OCI-LY1 (cell line): Measurements from ENCODE around the gene TNFRSF6B.

Experiments used
- H2AFZ ChIP-seq: fragments of 200-600 bp; sonication (generic), shearing (Covaris generic); 2 replicates; pipeline ENCODE4 v1.6.0; 2014; ENCODE audit warnings: antibody characterized with exemption, mild to moderate bottlenecking, low read length
- H3F3A ChIP-seq: fragments of 200-600 bp; sonication (generic), shearing (Covaris generic); 2 replicates; pipeline ENCODE4 v1.6.0; 2014; ENCODE audit warnings: mild to moderate bottlenecking, antibody characterized with exemption, low read length, moderate library complexity; ENCODE audit not compliant: insufficient read depth
- H3K27ac ChIP-seq: fragments of 200-600 bp; sonication (generic); 2 replicates; pipeline ENCODE4 v1.5.1; 2014; ENCODE audit warnings: low read length, mixed run types, mild to moderate bottlenecking, low read depth; ENCODE audit not compliant: poor library complexity, severe bottlenecking
- H3K27me3 ChIP-seq: fragments of 200-600 bp; sonication (generic); 2 replicates; pipeline ENCODE4 v1.6.0; 2014; ENCODE audit warnings: antibody characterized with exemption, mild to moderate bottlenecking, low read length, moderate library complexity; ENCODE audit not compliant: insufficient read depth
- H3K36me3 ChIP-seq: fragments of 200-600 bp; sonication (generic); 2 replicates; pipeline ENCODE4 v1.6.1; 2014; ENCODE audit warnings: mild to moderate bottlenecking, antibody characterized with exemption, low read length, moderate library complexity, mixed read lengths; ENCODE audit not compliant: insufficient read depth
- H3K4me1 ChIP-seq: fragments of 200-600 bp; sonication (generic); 2 replicates; pipeline ENCODE4 v1.5.1; 2014; ENCODE audit warnings: mild to moderate bottlenecking, low read length, moderate library complexity; ENCODE audit not compliant: insufficient read depth, severe bottlenecking
- H3K4me2 ChIP-seq: fragments of 200-600 bp; sonication (generic), shearing (Covaris generic); 2 replicates; pipeline ENCODE4 v1.6.1; 2014; ENCODE audit warnings: low read length
- H3K4me3 ChIP-seq: fragments of 200-600 bp; sonication (generic); 2 replicates; pipeline ENCODE4 v1.5.1; 2014; ENCODE audit warnings: low read length, low read depth, mild to moderate bottlenecking, mixed read lengths; ENCODE audit not compliant: poor library complexity, severe bottlenecking
- H3K79me2 ChIP-seq: fragments of 200-600 bp; shearing (Covaris generic); 2 replicates; pipeline ENCODE4 v1.6.1; 2016; ENCODE audit warnings: mixed run types, low read length, mixed read lengths; ENCODE audit not compliant: insufficient read depth
- H3K9ac ChIP-seq: fragments of 200-600 bp; sonication (generic), shearing (Covaris generic); 2 replicates; pipeline ENCODE4 v1.6.1; 2014; ENCODE audit warnings: mild to moderate bottlenecking, low read length, mixed read lengths
- H3K9me2 ChIP-seq: fragments of 200-600 bp; sonication (generic), shearing (Covaris generic); 2 replicates; pipeline ENCODE4 v1.6.1; 2014; ENCODE audit warnings: low read depth, mild to moderate bottlenecking, low read length, mixed read lengths
- H3K9me3 ChIP-seq: fragments of 200-600 bp; shearing (Covaris generic); 2 replicates; pipeline ENCODE4 v1.6.1; 2014; ENCODE audit warnings: low read length, mixed read lengths
- H4K20me1 ChIP-seq: fragments of 200-600 bp; sonication (generic), shearing (Covaris generic); 2 replicates; pipeline ENCODE4 v1.6.0; 2016; ENCODE audit warnings: mild to moderate bottlenecking, low read length; ENCODE audit not compliant: insufficient read depth
- CTCF ChIP-seq: fragments of 200-600 bp; sonication (generic), shearing (Covaris generic); IDR thresholded peaks from 2 replicates; pipeline ENCODE4 v1.5.1; 2017; ENCODE audit warnings: mild to moderate bottlenecking, antibody characterized with exemption, low read length, moderate library complexity, mixed read lengths
- EZH2 ChIP-seq: fragments of 200-600 bp; sonication (generic), shearing (Covaris generic); IDR thresholded peaks from 2 replicates; pipeline ENCODE4 v1.8.0; 2017; ENCODE audit warnings: borderline replicate concordance, mixed run types, mild to moderate bottlenecking, antibody characterized with exemption, low read length, moderate library complexity, mixed read lengths

The TNFRSF6B gene

GRCh38 chr20:63661959-63662812 is 34.3 kb upstream of the TNFRSF6B start:
- Histone ChIP-seq H3K4me3 (no peak overlapping the region), H3K27ac (no peak overlapping the region), H2AFZ (no peak overlapping the region), H3K4me1 (peaks cover 19% of the 10 kb centered on the region), H3K79me2 (no peaks in the 10 kb centered on the region), H4K20me1 (no peaks in the 10 kb centered on the region), H3K27me3 (no peaks in the 10 kb centered on the region), H3K4me2 (no peak overlapping the region), H3K36me3 (peaks cover 45% of the 10 kb centered on the region), H3K9ac (no peak overlapping the region), H3F3A (no peaks in the 10 kb centered on the region), H3K9me2 (no peaks in the 10 kb centered on the region), H3K9me3 (no peaks in the 10 kb centered on the region)
- no peak for TF ChIP-seq EZH2
- TF ChIP-seq CTCF, result no peak

GRCh38 chr20:63662813-63663189 is 33.7 kb upstream of the TNFRSF6B start:
- Histone ChIP-seq H3K36me3 (peaks cover 51% of the 10 kb centered on the region), H3K9me3 (no peaks in the 10 kb centered on the region), H3K79me2 (no peaks in the 10 kb centered on the region), H3K4me2 (no peak overlapping the region), H3K9ac (no peak overlapping the region), H3K4me1 (peaks cover 13% of the 10 kb centered on the region), H4K20me1 (no peaks in the 10 kb centered on the region), H3K27ac (no peak overlapping the region), H3F3A (no peaks in the 10 kb centered on the region), H2AFZ (no peak overlapping the region), H3K4me3 (no peak overlapping the region), H3K9me2 (no peaks in the 10 kb centered on the region), H3K27me3 (no peaks in the 10 kb centered on the region)
- TF ChIP-seq CTCF, result no peak
- no peak for TF ChIP-seq EZH2

GRCh38 chr20:63663332-63664066 is 33.0 kb upstream of the TNFRSF6B start:
- no peak for TF ChIP-seq CTCF
- no peak for TF ChIP-seq EZH2
- Histone ChIP-seq H3K9ac (no peak overlapping the region), H3K9me2 (no peaks in the 10 kb centered on the region), H3K79me2 (no peaks in the 10 kb centered on the region), H3K4me3 (no peak overlapping the region), H3K4me1 (peaks cover 11% of the 10 kb centered on the region), H3K9me3 (no peaks in the 10 kb centered on the region), H3F3A (no peaks in the 10 kb centered on the region), H3K27me3 (no peaks in the 10 kb centered on the region), H2AFZ (no peak overlapping the region), H3K4me2 (no peak overlapping the region), H3K27ac (no peak overlapping the region), H4K20me1 (no peaks in the 10 kb centered on the region), H3K36me3 (peaks cover 58% of the 10 kb centered on the region)
